ENCODE measurements around the gene NLRC4. TPM values are rescaled to one million over a fixed set of nuclear protein-coding genes. Genes with fewer than 3 reads are reported as not detected.
"Not testable (repeated sequence)": the region's sequence is repeated elsewhere in the genome, so short reads cannot be mapped to it uniquely, and the experiment has no call there.

The NLRC4 gene
- polyA plus RNA-seq, 6 donors from 2014 or later: 0.41 to 1.7 (median 0.95) TPM; not detected in 1

DNA sequence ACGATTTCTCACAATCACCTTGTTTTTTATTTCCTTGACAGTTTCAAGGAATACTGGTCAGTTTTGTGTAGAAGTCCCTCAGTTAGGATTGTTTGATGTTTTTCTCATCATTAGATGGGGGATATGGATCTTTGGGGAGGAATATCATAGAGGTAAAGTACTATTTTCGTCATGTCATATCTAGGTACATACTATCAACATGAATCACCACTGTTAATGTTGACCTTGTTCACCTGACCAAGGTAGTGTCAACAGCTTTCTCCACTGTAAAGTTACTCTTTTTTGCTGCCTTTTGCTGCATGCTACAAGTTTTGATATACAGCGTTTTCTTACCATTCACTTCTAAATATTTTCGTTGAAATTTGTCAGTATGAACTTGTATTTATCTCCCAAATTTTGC is 32.7 kb downstream of the NLRC4 start:
- no peak for ATAC-seq (ENCODE audit: low read depth in 2 of 2)

DNA sequence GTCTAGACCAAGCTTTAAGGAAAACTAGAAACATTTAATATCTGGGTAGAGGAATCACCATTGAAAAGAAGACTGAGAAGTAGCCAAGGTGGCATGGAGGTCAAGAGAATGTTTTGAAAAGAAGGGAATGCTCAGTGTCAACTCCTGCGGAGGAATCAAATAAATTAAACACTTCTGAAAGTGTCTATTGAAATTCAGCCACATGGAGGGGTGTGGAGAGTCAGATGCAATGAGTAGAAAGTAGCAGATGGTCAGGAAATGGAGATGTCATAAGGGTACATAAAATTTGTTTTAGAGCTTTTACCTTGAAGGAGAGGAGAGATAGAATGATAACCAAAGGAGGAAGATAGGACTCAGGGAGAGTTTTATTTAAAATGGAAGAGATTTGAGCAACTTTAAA is 35.1 kb downstream of the NLRC4 start:
- Mint-ChIP-seq H3K4me3 (no peak overlapping the region), H3K4me1 (no peaks in the 10 kb centered on the region), H3K27ac (no peak overlapping the region), H3K36me3 (peaks cover 0 to 6% of the 10 kb centered on the region in 2 donors), H3K27me3 (no peaks in the 10 kb centered on the region), H3K9me3 (no peaks in the 10 kb centered on the region)
- ATAC-seq (ENCODE audit: low read depth in 2 of 2): no peak
- no peak for DNase-seq

More for the DNA sequence above, 32.7 kb downstream of the NLRC4 start:
- H3K27ac Mint-ChIP-seq: no peak overlapping the region
- H3K9me3 Mint-ChIP-seq: peaks cover 0 to 2% (median 0%) of the 10 kb centered on the region in 7 donors
- no peaks in the 10 kb centered on the region for H3K36me3 Mint-ChIP-seq
- no peaks in the 10 kb centered on the region for H3K27me3 Mint-ChIP-seq
- no peak for DNase-seq
- H3K4me3 Mint-ChIP-seq: no peak overlapping the region
- no peaks in the 10 kb centered on the region for H3K4me1 Mint-ChIP-seq

DNA sequence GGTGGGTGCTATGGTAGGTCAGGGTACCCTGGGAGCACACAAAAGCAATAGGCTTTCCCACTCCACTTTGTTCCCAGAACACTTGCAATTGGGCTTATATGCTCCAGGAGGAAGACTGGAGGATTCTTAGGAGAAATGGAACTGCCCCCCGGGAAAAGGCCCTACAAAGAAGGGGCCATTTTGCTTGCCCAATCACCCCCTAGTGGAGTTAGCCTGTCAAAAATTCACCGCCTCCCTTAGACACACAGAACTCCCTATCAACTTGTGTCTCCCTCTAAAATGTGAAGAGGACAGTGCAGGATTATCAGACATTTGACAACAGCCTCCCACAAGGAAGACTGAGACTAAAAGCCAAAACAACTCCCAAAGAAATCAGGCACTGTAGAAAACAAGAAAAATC is 36.5 kb downstream of the NLRC4 start:
- H3K4me3 Mint-ChIP-seq: no peak overlapping the region
- peak overlapping the region in 2 of 6 donors; percentile 8 to 45 for H3K27ac Mint-ChIP-seq
- peaks cover 0 to 7% of the 10 kb centered on the region in 2 donors for H3K36me3 Mint-ChIP-seq
- H3K4me1 Mint-ChIP-seq: no peaks in the 10 kb centered on the region
- H3K9me3 Mint-ChIP-seq: no peaks in the 10 kb centered on the region
- no peak for DNase-seq
- ATAC-seq (ENCODE audit: low read depth in 2 of 2): no peak
- H3K27me3 Mint-ChIP-seq: no peaks in the 10 kb centered on the region

DNA sequence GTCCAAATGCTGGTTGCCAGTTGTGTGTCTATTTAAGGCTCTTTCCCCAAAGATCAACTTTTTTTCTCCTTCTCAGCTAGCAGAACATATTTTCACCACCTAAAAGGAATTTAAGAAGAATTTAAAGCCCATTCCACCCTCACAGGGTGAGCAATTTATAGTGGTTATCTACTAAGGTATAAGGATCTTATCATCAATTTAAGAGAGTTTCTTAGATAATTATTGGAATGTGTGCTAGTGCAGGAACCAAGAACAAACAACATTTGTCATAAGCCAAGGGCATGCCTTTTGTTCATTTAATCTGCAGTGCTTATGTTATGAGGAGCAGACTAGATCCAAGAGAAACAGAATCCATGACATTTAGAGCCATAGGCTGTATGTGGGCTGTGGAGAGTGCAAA is 37.2 kb downstream of the NLRC4 start:
- Mint-ChIP-seq H3K9me3 (no peaks in the 10 kb centered on the region), H3K27ac (peak overlapping the region in 1 of 6 donors; percentile 17), H3K36me3 (peaks cover 0 to 9% of the 10 kb centered on the region in 2 donors), H3K4me3 (no peak overlapping the region), H3K27me3 (no peaks in the 10 kb centered on the region), H3K4me1 (no peaks in the 10 kb centered on the region)
- ATAC-seq (ENCODE audit: low read depth in 2 of 2): no peak
- no peak for DNase-seq

DNA sequence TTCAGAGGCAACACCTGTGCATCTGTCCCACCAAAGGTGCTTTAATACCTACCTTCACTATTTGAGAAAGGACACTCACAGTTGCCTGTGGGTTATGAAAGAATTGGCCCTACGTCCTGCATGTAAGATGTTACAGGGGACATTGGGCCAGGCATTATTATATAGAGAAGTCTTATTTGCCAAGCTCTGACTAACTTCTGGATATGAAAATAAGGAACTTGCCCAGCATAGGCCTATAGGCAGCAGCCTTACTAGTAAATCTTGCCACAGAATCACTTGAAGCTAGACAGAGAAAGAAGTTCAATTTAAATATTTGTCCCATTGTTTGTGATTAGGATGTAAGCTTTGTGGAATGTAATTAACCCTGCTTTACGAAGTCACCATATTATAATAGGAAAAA is 41.7 kb downstream of the NLRC4 start:
- H3K27me3 Mint-ChIP-seq: no peaks in the 10 kb centered on the region
- ATAC-seq (ENCODE audit: low read depth in 2 of 2) (no peak), DNase-seq (no peak)
- no peak overlapping the region for H3K4me3 Mint-ChIP-seq
- H3K9me3 Mint-ChIP-seq: no peaks in the 10 kb centered on the region
- no peak overlapping the region for H3K27ac Mint-ChIP-seq
- H3K4me1 Mint-ChIP-seq: peaks cover 0 to 6% (median 0%) of the 10 kb centered on the region in 3 donors
- peaks cover 17 to 21% of the 10 kb centered on the region in 2 donors for H3K36me3 Mint-ChIP-seq

DNA sequence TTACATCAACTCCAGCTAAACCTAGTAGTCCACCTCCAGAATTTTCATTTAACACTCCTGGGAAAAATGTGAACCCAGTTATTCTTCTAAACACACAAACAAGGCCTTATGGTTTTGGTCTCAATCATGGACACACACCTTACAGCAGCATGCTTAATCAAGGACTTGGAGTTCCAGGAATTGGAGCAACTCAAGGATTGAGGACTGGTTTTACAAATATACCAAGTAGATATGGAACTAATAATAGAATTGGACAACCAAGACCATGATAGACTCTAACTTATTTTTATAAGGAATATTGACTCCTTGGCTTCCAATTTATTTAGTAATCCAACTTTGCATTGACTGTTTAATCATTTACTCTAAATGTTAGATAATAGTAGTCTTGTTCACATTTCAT is 44.2 kb downstream of the NLRC4 start:
- DNase-seq: no peak
- H3K36me3 Mint-ChIP-seq: peaks cover 12 to 21% of the 10 kb centered on the region in 2 donors
- no peaks in the 10 kb centered on the region for H3K27me3 Mint-ChIP-seq
- H3K4me3 Mint-ChIP-seq: no peak overlapping the region
- no peak overlapping the region for H3K27ac Mint-ChIP-seq
- peaks cover 0 to 6% (median 0%) of the 10 kb centered on the region in 3 donors for H3K4me1 Mint-ChIP-seq
- no peaks in the 10 kb centered on the region for H3K9me3 Mint-ChIP-seq
- ATAC-seq (ENCODE audit: low read depth in 2 of 2): no peak

DNA sequence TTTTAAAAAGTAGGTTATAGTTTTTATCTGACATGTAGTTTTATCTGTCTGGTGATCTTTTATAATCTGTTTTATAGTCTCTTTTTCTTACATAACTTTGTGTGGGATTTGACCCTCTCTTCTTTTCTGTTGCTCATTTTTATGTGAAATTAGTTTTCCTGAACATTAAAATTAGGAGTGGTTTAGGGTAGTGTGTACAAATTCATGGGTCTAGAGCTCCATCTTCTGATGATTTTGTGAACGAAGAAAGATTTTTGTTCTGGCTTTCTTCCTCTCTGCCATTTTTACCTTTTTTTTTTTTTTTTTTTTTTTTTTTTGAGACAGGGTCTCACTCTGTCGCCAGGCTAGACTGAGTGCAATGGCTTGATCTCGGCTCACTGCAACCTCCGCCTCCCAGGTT is 52.4 kb downstream of the NLRC4 start:
- Mint-ChIP-seq H3K27ac (peak overlapping the region in 1 of 6 donors; percentile 19), H3K36me3 (peaks cover 0 to 10% of the 10 kb centered on the region in 2 donors), H3K4me3 (no peak overlapping the region), H3K4me1 (peaks cover 0 to 7% (median 0%) of the 10 kb centered on the region in 3 donors), H3K27me3 (no peaks in the 10 kb centered on the region), H3K9me3 (peaks cover 0 to 6% (median 0%) of the 10 kb centered on the region in 7 donors)
- DNase-seq (no peak), ATAC-seq (ENCODE audit: low read depth in 2 of 2) (no peak)

DNA sequence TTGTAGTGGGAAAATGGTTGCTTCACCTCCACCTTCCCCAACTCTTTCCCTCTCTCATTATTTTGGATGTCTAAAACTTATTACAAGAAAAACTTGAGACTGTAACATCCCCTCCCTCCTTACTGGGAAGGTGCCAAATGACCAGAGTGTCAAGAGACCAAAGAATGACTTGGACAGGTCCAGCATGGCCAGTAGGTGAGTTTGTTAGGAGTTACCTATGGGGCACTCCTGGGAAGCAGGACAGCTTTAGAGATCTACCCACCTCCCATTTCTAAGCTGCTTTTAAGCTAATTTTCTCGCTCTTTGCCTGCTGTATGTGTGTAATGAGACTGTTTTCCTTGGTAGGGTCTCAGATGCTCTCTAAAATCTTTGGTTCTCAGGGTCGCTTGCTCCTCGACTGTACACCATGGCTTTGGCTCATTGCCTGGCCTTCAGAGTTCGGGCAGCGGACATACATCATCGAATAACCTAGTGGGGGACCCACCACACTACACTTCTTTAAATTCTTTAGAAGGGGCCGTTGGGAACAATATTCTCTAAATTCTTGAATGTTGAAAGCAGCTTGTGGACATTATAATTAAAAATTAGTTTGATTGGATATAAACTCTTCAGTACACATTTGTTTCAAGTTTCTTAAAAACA is 53.8 kb downstream of the NLRC4 start:
- Mint-ChIP-seq H3K27me3 (no peaks in the 10 kb centered on the region), H3K36me3 (peaks cover 0 to 10% of the 10 kb centered on the region in 2 donors), H3K4me1 (peaks cover 0 to 7% (median 0%) of the 10 kb centered on the region in 3 donors), H3K27ac (peak overlapping the region in 2 of 6 donors; percentile 80), H3K9me3 (peaks cover 0 to 6% (median 0%) of the 10 kb centered on the region in 7 donors), H3K4me3 (no peak overlapping the region)
- ATAC-seq (ENCODE audit: low read depth in 2 of 2): no peak
- no peak for DNase-seq

DNA sequence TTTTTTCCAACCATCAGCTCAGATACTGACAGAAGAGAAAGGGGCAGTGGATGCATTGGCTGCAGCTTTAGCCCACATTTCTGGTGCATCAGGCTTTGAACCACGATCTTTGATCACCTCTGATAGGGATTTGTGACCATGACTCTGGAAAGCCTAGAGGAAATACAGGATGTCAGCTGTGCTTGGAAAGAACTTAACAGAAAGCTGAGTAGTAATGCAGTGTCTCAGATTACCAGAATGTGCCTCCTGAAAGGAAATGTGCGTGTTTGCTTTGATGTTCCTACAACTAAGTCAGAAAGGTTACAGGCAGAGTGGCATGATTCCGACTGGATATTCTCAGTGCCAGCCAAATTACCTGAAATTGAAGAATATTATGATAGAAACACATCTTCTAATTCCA is 61.3 kb downstream of the NLRC4 start:
- peak overlapping the region in 1 of 6 donors; percentile 45 for H3K27ac Mint-ChIP-seq
- H3K9me3 Mint-ChIP-seq; H3K4me3 Mint-ChIP-seq; H3K27me3 Mint-ChIP-seq; H3K4me1 Mint-ChIP-seq; DNase-seq; ATAC-seq (ENCODE audit: low read depth in 2 of 2): not testable (repeated sequence)
- H3K36me3 Mint-ChIP-seq: peaks cover 11 to 19% of the 10 kb centered on the region in 2 donors

DNA sequence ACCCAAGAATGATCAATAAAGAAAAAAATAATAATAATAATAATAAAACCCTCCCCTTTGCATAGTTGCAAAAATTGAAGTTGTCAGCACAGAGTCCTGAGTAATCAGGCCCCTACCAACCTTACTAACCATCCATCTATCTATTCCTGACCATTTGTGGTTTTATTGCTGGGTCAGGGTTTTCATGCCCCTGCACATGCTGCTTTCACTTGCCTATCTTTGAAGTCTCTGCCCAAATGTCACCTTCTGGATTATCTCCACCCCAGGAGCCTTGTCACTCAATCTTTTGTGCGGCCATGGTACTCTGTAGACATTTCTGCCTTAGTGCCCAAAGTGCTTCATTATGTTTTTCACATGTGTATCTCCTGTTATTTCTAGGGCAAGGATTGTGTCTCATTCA is 63.9 kb downstream of the NLRC4 start:
- Mint-ChIP-seq H3K4me1 (no peaks in the 10 kb centered on the region), H3K9me3 (no peaks in the 10 kb centered on the region), H3K27ac (peak overlapping the region in 2 of 6 donors; percentile 13 to 30), H3K27me3 (no peaks in the 10 kb centered on the region), H3K4me3 (no peak overlapping the region), H3K36me3 (peaks cover 19 to 21% of the 10 kb centered on the region in 2 donors)
- DNase-seq: no peak
- no peak for ATAC-seq (ENCODE audit: low read depth in 2 of 2)

DNA sequence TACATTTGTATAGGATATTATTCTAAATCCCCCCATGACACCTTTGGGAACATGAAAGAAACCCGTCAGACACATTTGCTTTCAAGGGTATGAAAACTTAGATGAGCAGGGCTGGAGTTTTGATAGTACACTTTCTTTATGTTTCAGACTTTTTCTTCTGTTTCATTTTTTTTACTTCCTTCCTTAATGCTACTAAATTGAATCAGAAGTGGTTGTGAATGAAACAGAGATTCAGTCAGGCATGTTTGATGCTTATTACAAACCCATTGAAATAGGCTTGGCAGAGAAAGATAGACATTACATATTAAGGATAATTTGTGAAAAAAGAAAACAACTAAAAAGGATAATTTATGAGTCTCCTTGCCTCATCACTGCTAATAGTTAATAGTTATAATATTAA is 72.3 kb downstream of the NLRC4 start:
- Mint-ChIP-seq H3K27me3 (no peaks in the 10 kb centered on the region), H3K4me3 (no peak overlapping the region), H3K36me3 (peaks cover 9 to 10% of the 10 kb centered on the region in 2 donors), H3K9me3 (no peaks in the 10 kb centered on the region), H3K4me1 (peaks cover 0 to 6% (median 2%) of the 10 kb centered on the region in 3 donors), H3K27ac (peak overlapping the region in 1 of 6 donors; percentile 26)
- no peak for ATAC-seq (ENCODE audit: low read depth in 2 of 2)
- no peak for DNase-seq

DNA sequence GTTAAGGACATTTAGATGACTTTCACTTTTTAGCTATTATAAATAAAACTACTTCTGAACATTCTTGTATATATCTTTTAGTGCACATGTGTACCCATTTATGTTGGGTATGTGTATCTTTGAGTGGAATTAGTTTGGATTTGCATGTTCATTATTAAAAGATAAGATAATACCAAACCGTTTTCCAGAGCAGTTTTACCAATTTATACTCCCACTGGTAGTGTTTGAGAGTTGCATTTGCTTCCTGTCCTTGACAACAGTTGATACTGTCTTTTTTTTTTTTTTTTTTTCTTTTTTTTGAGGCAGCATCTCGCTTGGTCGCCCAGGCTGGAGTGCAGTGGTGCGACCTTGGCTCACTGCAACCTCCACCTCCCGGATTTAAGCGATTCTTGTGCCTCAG is 75.7 kb downstream of the NLRC4 start:
- no peak overlapping the region for H3K4me3 Mint-ChIP-seq
- H3K9me3 Mint-ChIP-seq: no peaks in the 10 kb centered on the region
- ATAC-seq (ENCODE audit: low read depth in 2 of 2) (no peak), DNase-seq (no peak)
- H3K36me3 Mint-ChIP-seq: peaks cover 13 to 18% of the 10 kb centered on the region in 2 donors
- peak overlapping the region in 1 of 6 donors; percentile 29 for H3K27ac Mint-ChIP-seq
- H3K4me1 Mint-ChIP-seq: peaks cover 0 to 6% (median 2%) of the 10 kb centered on the region in 3 donors
- no peaks in the 10 kb centered on the region for H3K27me3 Mint-ChIP-seq

DNA sequence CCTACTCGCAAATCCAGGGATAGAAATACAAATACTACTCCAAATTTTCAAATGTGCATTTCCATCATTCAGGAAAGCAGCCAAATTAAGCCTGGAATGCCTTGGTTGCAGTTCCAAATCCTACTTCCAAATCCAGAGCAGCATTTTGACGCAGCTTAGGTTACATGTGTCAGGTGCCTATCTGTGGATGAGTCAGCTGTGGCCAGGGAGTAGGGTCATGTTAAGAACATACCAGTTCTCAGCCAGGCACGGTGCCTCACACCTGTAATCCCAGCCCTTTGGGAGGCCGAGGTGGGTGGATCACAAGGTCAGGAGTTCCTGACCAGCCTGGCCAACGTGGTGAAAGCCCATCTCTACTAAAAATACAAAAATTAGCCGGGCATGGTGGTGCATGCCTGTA is 82.0 kb downstream of the NLRC4 start:
- Mint-ChIP-seq H3K27ac (no peak overlapping the region), H3K36me3 (peaks cover 5 to 18% of the 10 kb centered on the region in 2 donors), H3K9me3 (no peaks in the 10 kb centered on the region), H3K4me3 (no peak overlapping the region), H3K27me3 (no peaks in the 10 kb centered on the region), H3K4me1 (no peaks in the 10 kb centered on the region)
- ATAC-seq (ENCODE audit: low read depth in 2 of 2) (no peak), DNase-seq (no peak)

Data from naive B cell (primary cell).